ENCODE data around the gene TSR3.

The TSR3 gene

DNA sequence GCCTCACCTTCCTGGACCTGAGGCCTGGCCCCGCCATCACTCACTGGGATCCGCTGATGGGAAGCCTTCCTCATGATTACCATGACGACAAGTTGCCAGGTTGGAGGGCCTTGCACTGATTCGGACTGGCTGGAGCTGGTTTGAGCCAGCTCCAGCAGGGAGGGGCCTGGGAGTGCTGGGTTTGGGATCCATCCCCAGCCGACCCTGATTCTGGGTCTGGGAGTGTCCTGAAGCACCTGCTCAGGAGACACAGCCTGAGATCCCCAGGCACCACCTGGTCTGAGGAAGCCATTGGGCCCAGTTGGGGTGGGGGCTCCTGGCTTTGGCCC is 24.1 kb downstream of the TSR3 start:
- Histone ChIP-seq H3K27ac (ENCODE audit: low read depth, low read length) (no peak overlapping the region), H3K27me3 (ENCODE audit: control insufficient read depth, low read length) (peaks cover 10% of the 10 kb centered on the region), H3K36me3 (ENCODE audit: control insufficient read depth, low read length) (peaks cover 15% of the 10 kb centered on the region; the same call in 1 of the 2 replicates), H3K9me3 (ENCODE audit: control insufficient read depth, insufficient read depth, low read length) (peaks cover 7% of the 10 kb centered on the region; the same call in 1 of the 2 replicates), H3F3A (ENCODE audit: control insufficient read depth, insufficient read depth) (peaks cover 4% of the 10 kb centered on the region), H3K9me2 (replicated peaks; ENCODE audit: control insufficient read depth, low read length) (no peaks in the 10 kb centered on the region), H3K4me3 (ENCODE audit: low read length) (no peak overlapping the region), H3K4me1 (ENCODE audit: control insufficient read depth, low read length) (peaks cover 14% of the 10 kb centered on the region), H3K79me2 (ENCODE audit: control insufficient read depth, low read length) (no peaks in the 10 kb centered on the region), H4K20me1 (ENCODE audit: control insufficient read depth, insufficient read depth, low read depth, low read length) (no peaks in the 10 kb centered on the region), H3K4me2 (ENCODE audit: low read length) (no peak overlapping the region)
- TF ChIP-seq CTCF (IDR thresholded peaks at IDR 0.05; ENCODE audit: low read depth, low read length, poor library complexity, severe bottlenecking) (no peak), EZH2phosphoT487 (IDR thresholded peaks at IDR 0.05; ENCODE audit: borderline replicate concordance, low read length) (no peak)

DNA sequence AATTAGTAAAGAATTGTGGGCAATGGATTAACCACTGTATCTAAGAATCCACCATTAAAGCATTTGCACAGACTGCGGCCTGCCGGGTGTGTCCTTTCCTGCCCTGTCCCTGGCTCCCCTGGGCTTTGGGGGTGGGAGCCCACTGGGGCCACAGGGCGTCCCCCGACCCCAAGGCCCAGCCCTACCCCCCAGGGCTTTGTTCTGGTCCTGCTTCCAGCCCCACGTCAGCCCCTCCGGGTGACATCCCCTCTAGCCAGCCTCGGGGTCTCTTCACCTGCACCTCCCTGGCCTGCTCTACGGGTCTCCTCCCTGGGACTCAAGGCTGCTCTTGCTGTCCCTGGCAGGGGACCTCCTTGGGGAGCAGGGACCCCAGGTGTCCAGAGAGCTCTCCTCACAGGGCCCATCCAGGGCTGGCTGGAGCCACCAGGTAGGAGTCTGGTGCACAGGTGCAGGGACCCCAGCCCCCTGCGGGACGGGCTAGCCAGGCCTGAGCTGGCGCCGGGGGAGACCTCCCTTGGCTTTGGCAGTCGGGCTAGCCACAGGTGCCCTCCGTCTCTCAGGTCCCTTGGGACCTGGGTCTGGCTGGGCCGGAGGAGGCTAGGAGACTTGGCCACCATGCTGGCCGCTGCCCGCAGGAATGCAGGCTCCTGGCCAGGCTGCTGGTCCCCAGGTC is 24.6 kb downstream of the TSR3 start:
- no peaks in the 10 kb centered on the region for H3K79me2 ChIP-seq (ENCODE audit: control insufficient read depth, low read length)
- H3K9me2 ChIP-seq (replicated peaks; ENCODE audit: control insufficient read depth, low read length): no peaks in the 10 kb centered on the region
- H3K9me3 ChIP-seq (ENCODE audit: control insufficient read depth, insufficient read depth, low read length): peaks cover 7% of the 10 kb centered on the region; the same call in 1 of the 2 replicates
- no peak overlapping the region for H3K4me2 ChIP-seq (ENCODE audit: low read length)
- peaks cover 4% of the 10 kb centered on the region for H3F3A ChIP-seq (ENCODE audit: control insufficient read depth, insufficient read depth)
- peaks cover 15% of the 10 kb centered on the region; the same call in 1 of the 2 replicates for H3K36me3 ChIP-seq (ENCODE audit: control insufficient read depth, low read length)
- H3K27ac ChIP-seq (ENCODE audit: low read depth, low read length): no peak overlapping the region
- no peak overlapping the region for H3K4me3 ChIP-seq (ENCODE audit: low read length)
- peaks cover 10% of the 10 kb centered on the region for H3K4me1 ChIP-seq (ENCODE audit: control insufficient read depth, low read length)
- TF ChIP-seq CTCF (IDR thresholded peaks at IDR 0.05; ENCODE audit: low read depth, low read length, poor library complexity, severe bottlenecking) (no peak), EZH2phosphoT487 (IDR thresholded peaks at IDR 0.05; ENCODE audit: borderline replicate concordance, low read length) (no peak)
- no peaks in the 10 kb centered on the region for H4K20me1 ChIP-seq (ENCODE audit: control insufficient read depth, insufficient read depth, low read depth, low read length)
- peaks cover 6% of the 10 kb centered on the region for H3K27me3 ChIP-seq (ENCODE audit: control insufficient read depth, low read length)

GRCh38 chr16:1326391-1326790 is 25.3 kb downstream of the TSR3 start:
- H4K20me1 ChIP-seq (ENCODE audit: control insufficient read depth, insufficient read depth, low read depth, low read length): no peaks in the 10 kb centered on the region
- peaks cover 4% of the 10 kb centered on the region for H3F3A ChIP-seq (ENCODE audit: control insufficient read depth, insufficient read depth)
- H3K27me3 ChIP-seq (ENCODE audit: control insufficient read depth, low read length): peaks cover 1% of the 10 kb centered on the region; the same call in 1 of the 2 replicates
- H3K79me2 ChIP-seq (ENCODE audit: control insufficient read depth, low read length): no peaks in the 10 kb centered on the region
- H3K4me1 ChIP-seq (ENCODE audit: control insufficient read depth, low read length): peaks cover 3% of the 10 kb centered on the region
- TF ChIP-seq CTCF (IDR thresholded peaks at IDR 0.05; ENCODE audit: low read depth, low read length, poor library complexity, severe bottlenecking): no peak
- H3K9me2 ChIP-seq (replicated peaks; ENCODE audit: control insufficient read depth, low read length): no peaks in the 10 kb centered on the region
- H3K4me2 ChIP-seq (ENCODE audit: low read length): no peak overlapping the region
- H3K4me3 ChIP-seq (ENCODE audit: low read length): no peak overlapping the region
- H3K27ac ChIP-seq (ENCODE audit: low read depth, low read length): no peak overlapping the region
- peaks cover 19% of the 10 kb centered on the region; the same call in 1 of the 2 replicates for H3K36me3 ChIP-seq (ENCODE audit: control insufficient read depth, low read length)
- peaks cover 7% of the 10 kb centered on the region; the same call in 1 of the 2 replicates for H3K9me3 ChIP-seq (ENCODE audit: control insufficient read depth, insufficient read depth, low read length)
